Activated naive CD4-positive, alpha-beta T cell treated with anti-CD3 and anti-CD28 coated beads, Interleukin-2, amount 10 ng/mL, durations not matched to agents 5 hours and 36 hours (primary cell): ENCODE measurements around the gene FLT3LG. TPM values are rescaled to one million over a fixed set of nuclear protein-coding genes. Genes with fewer than 3 reads are reported as not detected.
A peak's percentile ranks its signal among the peaks of the same experiment; 100 is the strongest.

Experiments
- microRNA-seq: library from miRNA; unstranded; fragments of <30 nt; microRNA quantifications from one replicate; pipeline ENCODE4 v1.2.0, GENCODE V29; 2022; ENCODE audit warnings: borderline microRNAs expressed, borderline replicate concordance
- total RNA-seq, 2 experiments: library from RNA; stranded (reverse); gene quantifications; one replicate each; pipeline ENCODE4 v1.2.3, GENCODE V29; 2021

Gene FLT3LG
- total RNA-seq = 100 to 1,000 TPM; 398 to 423 TPM

GRCh38 chr19:49473868-49474541 lies at the start of gene FLT3LG:
Gene FLT3LG, plus strand, starts transcription at chr19:49474215. Its CDS starts 425 bp downstream, at chr19:49474640.

GRCh38 chr19:49425178-49425577 lies 48.8 kb upstream of the FLT3LG start, which contains the start of gene GFY:
Gene GFY, plus strand, starts transcription at chr19:49425388. Its CDS starts 1,043 bp downstream, at chr19:49426431.

GRCh38 chr19:49441210-49441959 lies 32.6 kb upstream of the FLT3LG start, which contains the start of gene SLC17A7:
Gene SLC17A7, minus strand, starts transcription at chr19:49441527. Its CDS starts 148 bp downstream, at chr19:49441379.

GRCh38 chr19:49451430-49452181 lies 22.4 kb upstream of the FLT3LG start, which contains the start of gene PIH1D1:
Gene PIH1D1, minus strand, starts transcription at chr19:49451814. Its CDS starts 240 bp downstream, at chr19:49451574.

DNA sequence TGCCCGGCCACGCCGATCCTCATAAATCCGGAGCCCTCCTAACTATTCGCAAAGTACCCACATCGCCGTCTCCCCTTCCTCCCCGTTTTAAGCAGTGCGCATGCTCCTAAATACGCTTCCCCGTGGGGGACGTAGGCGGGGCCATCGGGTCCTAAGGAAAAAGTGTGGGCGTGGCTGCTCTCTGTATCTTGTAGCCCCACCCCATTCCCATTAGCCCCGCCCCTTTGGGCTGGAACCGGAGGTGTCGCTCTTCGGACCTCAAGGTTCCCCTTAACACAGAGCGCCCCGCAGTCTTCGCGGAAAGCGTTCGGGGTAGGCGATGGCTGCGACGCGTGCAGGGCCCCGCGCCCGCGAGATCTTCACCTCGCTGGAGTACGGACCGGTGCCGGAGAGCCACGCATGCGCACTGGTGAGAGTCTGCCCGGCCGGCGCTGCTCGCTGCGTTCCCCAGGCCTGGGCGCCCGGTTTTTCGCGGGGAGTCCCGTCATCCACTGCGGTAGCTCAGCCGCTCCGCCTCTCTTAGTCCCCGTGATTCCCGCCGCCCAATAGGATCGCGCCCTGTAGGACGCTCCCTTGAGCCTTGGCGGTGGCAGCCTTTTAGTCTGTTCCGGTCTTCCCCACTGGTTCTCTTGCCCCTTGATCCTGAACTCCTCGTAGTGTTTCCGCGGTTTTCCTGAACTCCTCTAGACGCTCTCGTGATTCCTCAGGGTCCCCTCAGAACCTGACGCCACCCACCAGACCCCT lies 20.8 kb upstream of the FLT3LG start, which contains the start of gene ALDH16A1:
ALDH16A1 (plus strand) TSS at position 213 of the 744 bp plus-strand sequence; CDS start at position 320, 107 bp downstream.

GRCh38 chr19:49487277-49488045 lies 13.4 kb downstream of the FLT3LG start, which contains the start of gene RPL13A:
Gene RPL13A, plus strand, starts transcription at chr19:49487608. Its CDS starts 22 bp downstream, at chr19:49487630.

Small RNA genes lying within 50 kb of the gene (microRNA-seq; reads per million reads assigned to microRNA genes)
- 5,606 reads per million, percentile 94 among the genes with 10 or more reads in this experiment for gene MIR150

Other genes with a start within 250 kb of the FLT3LG start
- 1 to 10 TPM; 5.3 to 5.4 TPM for gene SLC6A16, start 149.0 kb upstream of the FLT3LG start, total RNA-seq
- gene CD37, start 138.8 kb upstream of the FLT3LG start, total RNA-seq = 100 to 1,000 TPM; 317 to 318 TPM
- not detected for gene TEAD2, start 111.8 kb upstream of the FLT3LG start, total RNA-seq
- not detected for gene DKKL1, start 110.3 kb upstream of the FLT3LG start, total RNA-seq
- under 1 TPM; 0.33 to 0.46 TPM for gene KASH5, start 86.0 kb upstream of the FLT3LG start, total RNA-seq
- gene PTH2, start 50.8 kb upstream of the FLT3LG start, total RNA-seq = 1 to 10 TPM; 1.4 to 1.5 TPM
- gene GFY, start 48.8 kb upstream of the FLT3LG start, total RNA-seq = not detected
- under 1 TPM; 0.19 to 0.23 TPM for gene SLC17A7, start 32.7 kb upstream of the FLT3LG start, total RNA-seq
- gene PIH1D1, start 22.4 kb upstream of the FLT3LG start, total RNA-seq = 100 to 1,000 TPM; 175 to 179 TPM
- gene ALDH16A1, start 21.0 kb upstream of the FLT3LG start, total RNA-seq = 10 to 100 TPM; 45.2 to 49.4 TPM
- 1,000 to 10,000 TPM; 3,272 to 3,289 TPM for gene RPL13A, start 13.4 kb downstream of the FLT3LG start, total RNA-seq
- gene RPS11, start 22.2 kb downstream of the FLT3LG start, total RNA-seq = 1,000 to 10,000 TPM; 3,280 to 3,427 TPM
- gene FCGRT, start 38.4 kb downstream of the FLT3LG start, total RNA-seq = 10 to 100 TPM; 28.0 to 34.5 TPM
- 1 to 10 TPM; 1.8 to 2.6 TPM for gene RCN3, start 53.8 kb downstream of the FLT3LG start, total RNA-seq
- gene NOSIP, start 106.3 kb downstream of the FLT3LG start, total RNA-seq = 100 to 1,000 TPM; 408 to 414 TPM
- 1 to 10 TPM; 1.8 to 2.2 TPM for gene PRRG2, start 107.1 kb downstream of the FLT3LG start, total RNA-seq
- gene PRR12, start 117.0 kb downstream of the FLT3LG start, total RNA-seq = 10 to 100 TPM; 39.3 to 40.8 TPM
- gene RRAS, start 165.9 kb downstream of the FLT3LG start, total RNA-seq = 10 to 100 TPM; 13.7 to 13.8 TPM
- 10 to 100 TPM; 53.6 to 55.0 TPM for gene SCAF1, start 168.0 kb downstream of the FLT3LG start, total RNA-seq
- 100 to 1,000 TPM; 148 to 156 TPM for gene IRF3, start 191.6 kb downstream of the FLT3LG start, total RNA-seq
- 10 to 100 TPM; 47.4 to 50.9 TPM for gene BCL2L12, start 191.7 kb downstream of the FLT3LG start, total RNA-seq
- gene PRMT1, start 203.1 kb downstream of the FLT3LG start, total RNA-seq = 100 to 1,000 TPM; 115 to 116 TPM
- gene ADM5, start 215.4 kb downstream of the FLT3LG start, total RNA-seq = 1 to 10 TPM; 4.8 to 5.3 TPM
- 1 to 10 TPM; 1.3 to 1.6 TPM for gene CPT1C, start 216.9 kb downstream of the FLT3LG start, total RNA-seq